DND-41 (cell line): ENCODE data around the gene GPS2.

ENCODE experiments used
- ATAC-seq: fragments of 200-7000 bp; cut with Tn5 transposase; 3 replicates; pipeline ENCODE4 v1.9.1; 2021; ENCODE audit warnings: low read depth; ENCODE audit not compliant: insufficient read depth
- DNase-seq: peaks from one replicate; pipeline ENCODE4 v3.0.0-alpha.2; 2020
- H2AFZ ChIP-seq: 2 replicates; pipeline ENCODE4 v1.6.0; 2012; ENCODE audit warnings: low read depth, low read length
- H3K27ac ChIP-seq: 2 replicates; pipeline ENCODE4 v1.5.1; 2012; ENCODE audit warnings: low read length, inconsistent platforms
- H3K27me3 ChIP-seq: fragments of 200-600 bp; sonication (generic); 2 replicates; pipeline ENCODE4 v1.6.0; 2012; ENCODE audit warnings: low read length, mild to moderate bottlenecking, inconsistent platforms; ENCODE audit not compliant: insufficient read depth, poor library complexity
- H3K36me3 ChIP-seq: 2 replicates; pipeline ENCODE4 v1.5.1; 2012; ENCODE audit warnings: low read length, inconsistent platforms; ENCODE audit not compliant: insufficient read depth
- H3K4me1 ChIP-seq: 2 replicates; pipeline ENCODE4 v1.5.1; 2012; ENCODE audit warnings: mild to moderate bottlenecking, low read length; ENCODE audit not compliant: insufficient read depth
- H3K4me2 ChIP-seq: 2 replicates; pipeline ENCODE4 v1.6.0; 2012; ENCODE audit warnings: mild to moderate bottlenecking, moderate library complexity, low read length, inconsistent platforms; ENCODE audit not compliant: insufficient read depth
- H3K4me3 ChIP-seq, 2 experiments: fragments of 200-600 bp in 1 of 2; shearing (Covaris generic) in 1 of 2; 2 replicates each; pipeline ENCODE4 v1.5.1; 2012 to 2016; ENCODE audit warnings: inconsistent platforms in 2 of 2, low read length in 2 of 2, mild to moderate bottlenecking in 2 of 2, low read depth in 1 of 2, moderate library complexity in 1 of 2
- H3K79me2 ChIP-seq: 2 replicates; pipeline ENCODE4 v1.6.0; 2012; ENCODE audit warnings: low read length, inconsistent platforms; ENCODE audit not compliant: insufficient read depth
- H3K9ac ChIP-seq: 2 replicates; pipeline ENCODE4 v1.6.0; 2012; ENCODE audit warnings: low read depth, mild to moderate bottlenecking, inconsistent platforms, low read length, moderate library complexity
- H3K9me3 ChIP-seq: 2 replicates; pipeline ENCODE4 v1.5.1; 2012; ENCODE audit warnings: low read length, moderate library complexity, mild to moderate bottlenecking, inconsistent platforms; ENCODE audit not compliant: insufficient read depth, severe bottlenecking
- H4K20me1 ChIP-seq: 2 replicates; pipeline ENCODE4 v1.6.0; 2012; ENCODE audit warnings: low read length; ENCODE audit not compliant: insufficient read depth
- EZH2 ChIP-seq: IDR thresholded peaks from 3 replicates; pipeline ENCODE4 v1.6.1; 2012; ENCODE audit warnings: borderline replicate concordance, low read depth, mild to moderate bottlenecking, moderate library complexity, low read length, inconsistent platforms; ENCODE audit not compliant: severe bottlenecking
- TF ChIP-seq, protein P1 (sequence below): IDR thresholded peaks from 2 replicates; pipeline ENCODE4 v1.5.1; 2012; ENCODE audit warnings: borderline replicate concordance, low read length, moderate library complexity, mild to moderate bottlenecking; ENCODE audit not compliant: poor library complexity, severe bottlenecking; ENCODE audit errors: extremely low read depth

GPS2 gene

DNA sequence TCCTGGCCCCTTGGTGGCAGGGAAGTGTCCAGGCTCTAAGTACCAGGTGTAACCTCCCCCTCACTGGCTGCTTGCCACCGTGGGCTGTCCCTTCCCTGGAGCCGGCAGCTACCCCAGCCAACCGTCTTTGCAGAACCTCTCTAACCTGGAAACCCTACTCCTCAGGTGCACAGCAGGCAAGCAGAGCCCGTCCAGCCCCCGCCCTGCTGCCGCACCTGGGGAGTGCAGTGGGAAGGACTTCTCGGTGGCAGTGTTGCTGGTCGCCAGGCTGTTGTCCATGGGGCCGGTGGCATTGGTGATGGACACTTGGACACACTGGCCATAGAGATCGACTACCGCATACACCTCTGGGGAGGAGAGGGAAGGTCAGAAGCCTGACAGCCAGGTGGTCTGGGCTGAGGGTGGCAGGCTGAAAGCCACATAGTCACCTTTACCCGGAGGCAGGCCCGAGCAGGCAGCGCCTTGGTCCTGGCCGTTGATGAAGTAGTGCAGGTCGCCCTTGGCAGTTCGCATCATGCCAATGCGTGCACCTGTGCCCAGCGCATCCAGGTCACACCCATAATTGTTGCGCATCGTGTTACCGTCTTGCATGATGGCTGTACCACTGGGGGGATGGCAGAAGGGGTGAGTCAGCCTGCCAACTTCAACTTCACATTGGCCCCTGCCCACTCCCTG is 7.5 kb upstream of the GPS2 start:
- Histone ChIP-seq H3K4me3 (no peak overlapping the region), H3K27me3 (no peaks in the 10 kb centered on the region), H3K27ac (no peak overlapping the region), H3K4me2 (no peak overlapping the region), H3K4me1 (peaks cover 9% of the 10 kb centered on the region), H3K9me3 (no peaks in the 10 kb centered on the region), H3K36me3 (peaks cover 90% of the 10 kb centered on the region), H3K79me2 (peaks cover 10% of the 10 kb centered on the region), H3K9ac (no peak overlapping the region), H4K20me1 (no peaks in the 10 kb centered on the region; the same call in 1 of the 2 replicates), H2AFZ (no peak overlapping the region)
- TF ChIP-seq, protein P1, sequence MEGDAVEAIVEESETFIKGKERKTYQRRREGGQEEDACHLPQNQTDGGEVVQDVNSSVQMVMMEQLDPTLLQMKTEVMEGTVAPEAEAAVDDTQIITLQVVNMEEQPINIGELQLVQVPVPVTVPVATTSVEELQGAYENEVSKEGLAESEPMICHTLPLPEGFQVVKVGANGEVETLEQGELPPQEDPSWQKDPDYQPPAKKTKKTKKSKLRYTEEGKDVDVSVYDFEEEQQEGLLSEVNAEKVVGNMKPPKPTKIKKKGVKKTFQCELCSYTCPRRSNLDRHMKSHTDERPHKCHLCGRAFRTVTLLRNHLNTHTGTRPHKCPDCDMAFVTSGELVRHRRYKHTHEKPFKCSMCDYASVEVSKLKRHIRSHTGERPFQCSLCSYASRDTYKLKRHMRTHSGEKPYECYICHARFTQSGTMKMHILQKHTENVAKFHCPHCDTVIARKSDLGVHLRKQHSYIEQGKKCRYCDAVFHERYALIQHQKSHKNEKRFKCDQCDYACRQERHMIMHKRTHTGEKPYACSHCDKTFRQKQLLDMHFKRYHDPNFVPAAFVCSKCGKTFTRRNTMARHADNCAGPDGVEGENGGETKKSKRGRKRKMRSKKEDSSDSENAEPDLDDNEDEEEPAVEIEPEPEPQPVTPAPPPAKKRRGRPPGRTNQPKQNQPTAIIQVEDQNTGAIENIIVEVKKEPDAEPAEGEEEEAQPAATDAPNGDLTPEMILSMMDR: no peak
- ATAC-seq: no peak
- no peak for DNase-seq

DNA sequence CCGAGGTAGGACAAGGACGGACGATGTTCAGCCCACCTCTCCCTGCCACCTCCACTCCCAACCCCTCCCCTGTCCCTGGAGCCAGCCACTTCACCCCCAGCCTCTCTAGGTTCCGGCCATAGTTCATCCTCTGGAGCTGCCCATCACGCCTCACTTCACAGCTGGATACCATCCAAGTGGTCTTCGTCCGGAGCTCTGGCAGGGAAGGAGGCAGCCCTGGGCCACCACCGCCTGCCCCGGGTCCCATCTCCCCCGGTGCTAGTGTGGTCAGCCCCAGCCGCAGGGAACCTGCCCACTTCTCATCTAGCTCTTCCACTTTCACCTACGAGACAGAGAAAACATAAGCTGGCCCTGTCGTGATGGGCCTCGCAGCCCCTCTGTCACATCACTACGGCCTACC is 6.3 kb upstream of the GPS2 start:
- H3K9me3 ChIP-seq: no peaks in the 10 kb centered on the region
- H3K27ac ChIP-seq: no peak overlapping the region
- DNase-seq: no peak
- H3K27me3 ChIP-seq: no peaks in the 10 kb centered on the region
- H3K79me2 ChIP-seq: no peaks in the 10 kb centered on the region
- H3K9ac ChIP-seq: no peak overlapping the region
- no peak overlapping the region for H3K4me2 ChIP-seq
- peaks cover 87% of the 10 kb centered on the region for H3K36me3 ChIP-seq
- H2AFZ ChIP-seq: no peak overlapping the region
- no peak for ATAC-seq
- no peak overlapping the region for H3K4me3 ChIP-seq
- no peaks in the 10 kb centered on the region; the same call in 1 of the 2 replicates for H4K20me1 ChIP-seq
- no peak for TF ChIP-seq EZH2
- TF ChIP-seq, protein P1: no peak
- peaks cover under 1% of the 10 kb centered on the region; the same call in 1 of the 2 replicates for H3K4me1 ChIP-seq

DNA sequence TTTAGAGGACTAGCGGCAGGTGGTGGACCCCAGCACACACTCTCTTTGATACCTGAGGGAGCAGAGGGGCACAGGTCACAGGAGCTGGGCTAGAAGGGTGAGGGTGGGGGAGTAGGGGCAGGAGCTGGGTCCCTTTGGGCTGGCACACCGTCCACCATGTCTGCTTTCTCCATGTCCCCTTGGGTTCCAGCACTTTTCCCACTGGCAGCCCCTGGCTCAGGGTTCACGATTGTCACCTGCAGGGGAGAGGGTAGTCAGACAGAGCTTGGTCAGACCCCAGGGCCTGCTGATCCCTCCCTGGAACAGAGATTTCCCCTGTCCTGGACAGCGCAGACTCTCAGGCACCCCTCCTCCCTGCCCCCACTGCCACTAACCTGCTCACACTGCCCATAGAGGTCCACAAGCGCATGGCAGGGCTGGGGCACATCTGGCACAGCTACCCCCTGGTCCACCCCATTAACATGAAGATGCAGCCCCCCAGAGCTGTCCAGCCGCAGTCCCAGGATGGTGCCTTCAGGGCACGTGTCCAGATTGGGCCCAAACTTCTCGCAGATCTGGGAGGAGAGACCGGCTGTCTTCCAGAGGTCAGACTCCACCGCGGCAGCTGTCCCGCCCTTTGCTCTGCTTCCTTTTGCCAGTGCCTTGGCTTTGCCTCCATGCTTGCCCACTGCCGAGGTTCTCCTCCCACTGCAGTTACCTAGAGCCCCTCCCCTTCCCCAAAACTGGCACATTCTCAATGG is 3.1 kb upstream of the GPS2 start:
- Histone ChIP-seq H3K27ac (no peak overlapping the region), H3K36me3 (peaks cover 74% of the 10 kb centered on the region), H3K9ac (no peak overlapping the region), H3K27me3 (no peaks in the 10 kb centered on the region), H3K4me3 (no peak overlapping the region), H3K79me2 (peaks cover 26% of the 10 kb centered on the region), H3K9me3 (no peaks in the 10 kb centered on the region), H3K4me1 (peaks cover 25% of the 10 kb centered on the region), H3K4me2 (no peak overlapping the region), H4K20me1 (peaks cover 16% of the 10 kb centered on the region), H2AFZ (no peak overlapping the region)
- TF ChIP-seq EZH2: no peak
- TF ChIP-seq, protein P1: no peak
- no peak for ATAC-seq
- DNase-seq: no peak
